ENCODE results near the gene TTR.

Gene TTR

DNA sequence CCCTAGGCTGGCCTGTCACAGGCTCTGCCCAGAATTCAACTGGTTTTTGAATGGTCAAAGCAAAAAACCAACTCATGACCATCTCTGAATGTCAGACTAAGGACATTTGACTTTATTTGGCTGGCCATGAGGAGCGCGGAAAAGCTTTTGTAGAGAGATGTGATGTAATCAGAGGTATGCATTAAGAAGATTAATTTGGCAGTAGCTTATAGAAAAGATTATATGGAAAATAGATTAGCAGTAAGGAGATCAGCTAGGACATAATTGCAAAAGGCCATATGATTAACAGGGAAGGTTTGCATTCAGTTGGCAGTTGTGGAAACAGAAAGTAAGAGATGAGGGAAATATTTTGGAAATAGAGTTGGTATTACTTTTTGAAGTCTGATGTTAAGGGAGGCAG lies 12.3 kb upstream of the TTR start:
- no peak for DNase-seq (ENCODE audit: low read depth in 2 of 2)

GRCh38 chr18:31581498-31582197 lies 10.0 kb upstream of the TTR start:
- no peak for DNase-seq (ENCODE audit: low read depth in 2 of 2)

DNA sequence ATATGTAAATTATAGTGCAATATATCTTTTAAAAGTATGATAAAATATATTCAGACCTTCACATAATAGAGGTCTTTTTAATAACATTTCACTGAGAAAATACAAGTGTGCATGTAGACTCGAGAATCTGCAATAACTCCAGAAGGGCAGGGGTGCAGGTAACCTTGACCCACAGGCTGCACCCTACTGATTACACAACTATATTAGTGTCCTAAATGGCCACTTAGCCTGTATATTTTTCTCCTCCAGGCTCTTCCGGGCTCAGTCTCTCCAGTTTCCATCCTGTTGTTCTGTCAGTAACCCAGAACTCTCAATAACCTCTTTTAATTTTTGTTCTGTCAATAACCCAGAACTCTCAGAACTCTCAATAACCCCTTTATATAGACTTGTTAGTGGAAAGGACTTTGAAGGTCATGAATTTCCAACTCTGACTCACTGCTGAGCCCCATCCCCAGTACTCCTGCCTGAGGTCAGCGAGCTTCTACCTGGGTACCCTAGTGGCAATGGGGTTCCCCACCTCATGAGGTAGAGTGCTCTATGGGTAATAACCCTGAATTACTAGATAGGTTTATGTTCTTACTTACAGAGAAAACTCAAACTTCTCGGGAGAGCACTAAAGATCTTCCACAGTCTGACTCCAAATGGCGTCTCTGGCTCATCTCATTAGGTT lies 8.4 kb upstream of the TTR start:
- DNase-seq (ENCODE audit: low read depth in 2 of 2) = no peak

DNA sequence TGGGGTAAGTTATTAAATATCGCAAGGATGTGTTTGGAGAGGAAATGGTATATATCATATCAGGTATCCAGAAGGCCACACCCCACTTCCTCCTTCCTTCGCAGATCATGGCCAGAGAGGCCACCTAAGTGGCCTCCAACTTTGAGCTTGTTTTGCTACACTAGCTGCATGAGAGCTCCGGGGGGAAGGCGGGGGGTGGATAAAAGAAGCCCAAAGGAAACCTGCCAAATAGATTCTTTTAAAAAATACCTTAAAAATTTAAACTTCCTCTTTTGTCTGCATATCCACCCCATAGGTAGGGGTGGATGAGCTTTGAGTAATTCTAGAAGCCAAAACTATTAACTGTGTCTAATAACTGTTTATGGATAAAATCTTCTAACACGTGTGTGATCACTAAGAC lies 5.7 kb upstream of the TTR start:
- DNase-seq (ENCODE audit: low read depth in 2 of 2) = no peak

DNA sequence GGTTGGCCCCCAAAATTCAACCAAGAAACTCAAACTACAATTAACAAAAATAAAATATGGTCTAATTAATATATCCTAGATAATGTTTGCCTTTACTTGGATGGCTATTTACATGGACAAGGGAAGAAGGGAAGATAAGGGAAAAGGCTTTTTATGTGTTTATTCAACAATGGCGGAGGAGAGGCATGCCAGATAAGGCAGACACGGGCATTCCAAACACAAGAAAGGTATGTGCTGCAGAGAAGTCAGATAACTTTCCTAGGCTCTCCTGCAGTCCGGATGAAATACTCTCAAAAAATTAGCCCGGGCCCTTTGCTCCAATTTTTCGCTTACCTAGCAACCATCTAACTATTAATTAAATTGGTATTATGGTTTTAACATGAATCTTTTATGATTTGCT lies 5.1 kb upstream of the TTR start:
- no peak for DNase-seq (ENCODE audit: low read depth in 2 of 2)

DNA sequence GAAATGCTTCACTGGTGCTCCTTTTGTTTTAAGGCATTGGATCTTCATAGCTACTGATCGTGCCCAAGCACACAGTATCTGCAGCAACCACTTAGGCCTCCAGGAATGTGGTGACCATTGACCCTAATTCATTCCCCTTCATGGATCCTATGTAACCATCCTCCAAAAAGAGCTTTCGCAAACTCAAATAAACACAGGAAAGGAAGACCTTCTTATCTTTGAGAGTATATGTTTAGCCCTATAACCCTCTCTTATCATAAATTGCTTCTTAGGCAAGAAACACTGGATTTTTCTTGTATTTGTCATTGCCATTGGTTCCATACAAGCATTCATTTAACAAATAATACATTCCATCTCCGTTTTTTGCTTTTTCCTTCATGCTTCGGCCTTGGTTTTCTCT lies 4.1 kb upstream of the TTR start:
- DNase-seq (ENCODE audit: low read depth in 2 of 2) = no peak

DNA sequence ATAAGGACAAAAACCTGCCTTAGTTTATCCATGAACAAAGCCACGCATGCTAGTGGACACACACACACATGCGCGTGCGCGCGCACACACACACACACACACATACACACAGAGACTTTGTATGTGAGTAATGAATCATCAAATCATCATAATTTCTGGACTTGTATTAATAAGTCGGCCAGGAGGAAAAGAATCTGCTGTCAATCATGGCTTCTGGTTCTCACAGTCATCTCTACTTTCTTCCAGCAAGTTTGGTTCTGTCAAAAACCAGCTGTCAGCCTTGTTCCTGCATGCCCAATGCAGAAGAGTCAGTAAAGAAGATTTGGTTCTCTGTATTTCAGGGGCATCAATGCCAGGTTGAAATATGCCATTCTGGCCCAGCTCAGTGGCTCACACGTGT lies 1.1 kb upstream of the TTR start:
- DNase-seq (ENCODE audit: low read depth in 2 of 2) = no peak

GRCh38 chr18:31591113-31591512 lies 564 bp upstream of the TTR start:
- no peak for DNase-seq (ENCODE audit: low read depth in 2 of 2)

DNA sequence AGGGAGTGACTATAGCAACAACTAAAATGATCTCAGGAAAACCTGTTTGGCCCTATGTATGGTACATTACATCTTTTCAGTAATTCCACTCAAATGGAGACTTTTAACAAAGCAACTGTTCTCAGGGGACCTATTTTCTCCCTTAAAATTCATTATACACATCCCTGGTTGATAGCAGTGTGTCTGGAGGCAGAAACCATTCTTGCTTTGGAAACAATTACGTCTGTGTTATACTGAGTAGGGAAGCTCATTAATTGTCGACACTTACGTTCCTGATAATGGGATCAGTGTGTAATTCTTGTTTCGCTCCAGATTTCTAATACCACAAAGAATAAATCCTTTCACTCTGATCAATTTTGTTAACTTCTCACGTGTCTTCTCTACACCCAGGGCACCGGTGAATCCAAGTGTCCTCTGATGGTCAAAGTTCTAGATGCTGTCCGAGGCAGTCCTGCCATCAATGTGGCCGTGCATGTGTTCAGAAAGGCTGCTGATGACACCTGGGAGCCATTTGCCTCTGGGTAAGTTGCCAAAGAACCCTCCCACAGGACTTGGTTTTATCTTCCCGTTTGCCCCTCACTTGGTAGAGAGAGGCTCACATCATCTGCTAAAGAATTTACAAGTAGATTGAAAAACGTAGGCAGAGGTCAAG lies 955 bp downstream of the TTR start:
- DNase-seq (ENCODE audit: low read depth in 2 of 2) = no peak

GRCh38 chr18:31595121-31595771 lies 3.6 kb downstream of the TTR start:
- DNase-seq (ENCODE audit: low read depth in 2 of 2) = no peak

DNA sequence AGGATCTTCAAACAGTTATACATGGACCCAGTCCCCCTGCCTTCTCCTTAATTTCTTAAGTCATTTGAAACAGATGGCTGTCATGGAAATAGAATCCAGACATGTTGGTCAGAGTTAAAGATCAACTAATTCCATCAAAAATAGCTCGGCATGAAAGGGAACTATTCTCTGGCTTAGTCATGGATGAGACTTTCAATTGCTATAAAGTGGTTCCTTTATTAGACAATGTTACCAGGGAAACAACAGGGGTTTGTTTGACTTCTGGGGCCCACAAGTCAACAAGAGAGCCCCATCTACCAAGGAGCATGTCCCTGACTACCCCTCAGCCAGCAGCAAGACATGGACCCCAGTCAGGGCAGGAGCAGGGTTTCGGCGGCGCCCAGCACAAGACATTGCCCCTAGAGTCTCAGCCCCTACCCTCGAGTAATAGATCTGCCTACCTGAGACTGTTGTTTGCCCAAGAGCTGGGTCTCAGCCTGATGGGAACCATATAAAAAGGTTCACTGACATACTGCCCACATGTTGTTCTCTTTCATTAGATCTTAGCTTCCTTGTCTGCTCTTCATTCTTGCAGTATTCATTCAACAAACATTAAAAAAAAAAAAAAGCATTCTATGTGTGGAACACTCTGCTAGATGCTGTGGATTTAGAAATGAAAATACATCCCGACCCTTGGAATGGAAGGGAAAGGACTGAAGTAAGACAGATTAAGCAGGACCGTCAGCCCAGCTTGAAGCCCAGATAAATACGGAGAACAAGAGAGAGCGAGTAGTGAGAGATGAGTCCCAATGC lies 4.6 kb downstream of the TTR start:
- no peak for DNase-seq (ENCODE audit: low read depth in 2 of 2)

- no peak for DNase-seq (ENCODE audit: low read depth in 2 of 2)
Measured at GRCh38 chr18:31598021-31598805, 6.5 kb downstream of the TTR start.

- no peak for DNase-seq (ENCODE audit: low read depth in 2 of 2)
Measured at GRCh38 chr18:31603315-31603714, 11.6 kb downstream of the TTR start.

DNA sequence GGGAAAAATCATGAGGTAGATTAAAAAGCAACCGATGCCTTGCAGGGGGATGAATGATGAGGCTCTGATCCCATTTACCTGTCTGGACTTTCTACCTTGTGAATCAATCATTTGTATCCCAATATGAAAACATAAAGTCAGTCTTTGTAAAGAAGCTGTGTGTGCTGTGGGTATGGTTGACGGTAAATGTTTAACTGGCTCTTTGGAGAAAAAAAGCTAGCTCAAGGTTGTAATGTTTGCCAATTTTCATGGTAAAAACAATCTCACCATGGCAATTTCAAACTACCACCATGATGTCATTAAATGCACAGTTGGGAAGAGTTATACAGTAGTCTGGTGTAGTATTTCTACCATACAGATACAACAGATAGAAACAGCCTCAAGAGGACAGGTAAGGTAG lies 14.6 kb downstream of the TTR start:
- no peak for DNase-seq (ENCODE audit: low read depth in 2 of 2)

- DNase-seq (ENCODE audit: low read depth in 2 of 2) = no peak
Measured at GRCh38 chr18:31607384-31607783, 15.7 kb downstream of the TTR start.

DNA sequence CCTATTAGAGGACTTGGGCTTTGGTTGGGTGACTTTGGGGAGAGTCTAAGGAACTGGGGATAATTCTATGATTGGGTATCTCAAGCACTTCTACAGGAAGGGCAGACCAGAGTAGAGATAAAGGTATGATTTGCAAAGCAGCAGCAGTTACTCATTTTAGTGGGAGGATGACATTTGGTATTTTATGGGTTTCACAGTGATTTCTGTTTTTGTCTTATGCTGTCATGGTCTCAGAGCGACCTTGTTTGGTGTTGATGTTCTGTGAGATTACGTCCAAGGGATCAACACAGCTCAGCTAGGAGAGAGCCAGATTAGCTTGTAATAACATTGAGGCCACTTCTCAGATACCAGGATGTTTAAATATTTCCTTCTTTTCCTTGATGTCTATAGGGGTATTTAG lies 18.2 kb downstream of the TTR start:
- no peak for DNase-seq (ENCODE audit: low read depth in 2 of 2)

- DNase-seq (ENCODE audit: low read depth in 2 of 2) = no peak
Measured at GRCh38 chr18:31610286-31611205, 18.9 kb downstream of the TTR start.

DNA sequence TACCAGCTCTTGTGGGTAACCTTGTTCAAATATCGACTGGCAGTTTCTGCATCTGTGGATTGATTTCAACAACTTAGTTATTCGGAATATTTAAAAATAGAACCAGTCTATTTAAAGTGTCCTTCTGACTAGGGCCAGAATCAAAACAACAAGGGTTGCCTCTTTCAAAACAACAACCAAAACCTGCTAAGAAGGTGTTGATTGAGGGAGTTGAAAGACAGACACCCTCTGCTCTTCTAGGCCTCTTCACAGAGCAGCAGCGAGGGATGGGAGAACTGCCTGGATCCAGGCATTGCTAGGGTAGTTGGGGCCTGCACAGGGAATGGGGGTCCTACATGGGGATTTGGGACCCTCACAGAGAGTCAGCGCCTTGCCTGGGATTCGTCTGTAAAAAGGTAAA lies 19.8 kb downstream of the TTR start:
- DNase-seq (ENCODE audit: low read depth in 2 of 2) = no peak

GRCh38 chr18:31612124-31612523 lies 20.4 kb downstream of the TTR start:
- no peak for DNase-seq (ENCODE audit: low read depth in 2 of 2)

DNA sequence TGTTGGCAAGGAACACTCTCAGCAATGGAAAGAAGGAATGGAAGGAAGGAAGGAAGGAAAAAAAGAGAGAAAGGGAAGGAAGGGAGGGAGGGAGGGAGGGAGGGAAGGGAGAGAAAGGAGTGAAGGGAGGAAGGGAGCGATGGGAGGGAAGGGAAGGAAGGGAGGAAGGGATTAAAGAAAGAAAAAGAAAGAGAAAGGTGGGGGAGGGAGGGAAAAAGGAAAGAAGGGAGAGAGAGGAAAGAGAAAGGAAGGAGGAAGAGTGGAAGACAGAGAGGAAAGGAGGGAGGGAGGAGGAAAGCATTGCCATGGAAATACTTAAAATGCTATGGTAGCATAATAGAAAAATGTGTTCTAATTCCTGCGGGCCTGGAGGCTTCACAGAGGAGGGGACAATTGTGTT lies 22.4 kb downstream of the TTR start:
- no peak for DNase-seq (ENCODE audit: low read depth in 2 of 2)

Measured in stimulated activated CD8-positive, alpha-beta memory T cell treated with anti-CD3 and anti-CD28 coated beads, Interleukin-15, amount 100 ng/mL, for 4 hours (primary cell).